Thyroid gland (tissue), 4 donors: ENCODE measurements around the gene EIF4H. TPM values are rescaled to one million over a fixed set of nuclear protein-coding genes. Genes with fewer than 3 reads are reported as not detected.
A peak's percentile ranks its signal among the peaks of the same experiment; 100 is the strongest.
"Not testable (repeated sequence)": the region's sequence is repeated elsewhere in the genome, so short reads cannot be mapped to it uniquely, and the experiment has no call there.

Experiments
- DNase-seq, 2 donors: peaks; one replicate each; pipeline ENCODE4 v3.0.0-alpha.2; 2019
- H3K27ac ChIP-seq, 3 donors: fragments of 200-600 bp; sonication (generic); 1 replicate in 2 of 3; 2 replicates in 1 of 3; pipeline ENCODE4 v1.5.1; 2016 to 2019; ENCODE audit warnings: mild to moderate bottlenecking in 1 of 3, moderate library complexity in 1 of 3
- H3K27me3 ChIP-seq: fragments of 200-600 bp; sonication (generic); one replicate; pipeline ENCODE4 v1.5.1; 2019
- H3K36me3 ChIP-seq, 2 donors: fragments of 200-600 bp; sonication (generic); one replicate each; pipeline ENCODE4 v1.5.1; 2016 to 2019
- H3K4me1 ChIP-seq, 2 donors: fragments of 200-600 bp; sonication (generic); one replicate each; pipeline ENCODE4 v1.5.1; 2017 to 2019
- H3K4me3 ChIP-seq, 3 donors: fragments of 200-600 bp; sonication (generic); replicated peaks in 1 of 3; 1 replicate in 2 of 3; 2 replicates in 1 of 3; pipeline ENCODE4 v1.5.1; 2016; ENCODE audit warnings: mild to moderate bottlenecking in 1 of 3
- H3K9me3 ChIP-seq: fragments of 200-600 bp; sonication (generic); one replicate; pipeline ENCODE4 v1.5.1; 2017
- POLR2A ChIP-seq, 2 donors: fragments of 450-650 bp; IDR thresholded peaks; one replicate each; pipeline ENCODE4 v1.6.1; 2017; ENCODE audit warnings: antibody characterized with exemption in 2 of 2, mild to moderate bottlenecking in 2 of 2, moderate library complexity in 1 of 2
- WGBS, 2 donors: methylation state at CpG; one replicate each; pipeline ENCODE4 v1.1.5; 2017; 5-methylcytosine and 5-hydroxymethylcytosine counted together
- intact Hi-C: fragments of 100-400 bp; cut with DNase I; formaldehyde crosslinking; loops from one replicate; pipeline ENCODE4 v1.15.1; 2023
- total RNA-seq, 4 donors: library from RNA; depleted of rRNA; stranded (reverse); fragments of >200 nt; gene quantifications; one replicate each; pipeline ENCODE4 v1.2.3, GENCODE V29; 2016
- TF ChIP-seq, protein P1 (sequence below), 6 experiments: fragments of 200-600 bp in 3 of 6; fragments of 450-650 bp in 3 of 6; sonication (generic) in 3 of 6; IDR thresholded peaks; one replicate each; pipeline ENCODE4 v1.5.1; 2016 to 2019; ENCODE audit warnings: antibody characterized with exemption in 6 of 6, mild to moderate bottlenecking in 2 of 6, inconsistent platforms in 1 of 6, moderate library complexity in 1 of 6

The EIF4H gene
- total RNA-seq, 4 donors from 2014 or later, result 267 to 323 (median 298) TPM

DNA sequence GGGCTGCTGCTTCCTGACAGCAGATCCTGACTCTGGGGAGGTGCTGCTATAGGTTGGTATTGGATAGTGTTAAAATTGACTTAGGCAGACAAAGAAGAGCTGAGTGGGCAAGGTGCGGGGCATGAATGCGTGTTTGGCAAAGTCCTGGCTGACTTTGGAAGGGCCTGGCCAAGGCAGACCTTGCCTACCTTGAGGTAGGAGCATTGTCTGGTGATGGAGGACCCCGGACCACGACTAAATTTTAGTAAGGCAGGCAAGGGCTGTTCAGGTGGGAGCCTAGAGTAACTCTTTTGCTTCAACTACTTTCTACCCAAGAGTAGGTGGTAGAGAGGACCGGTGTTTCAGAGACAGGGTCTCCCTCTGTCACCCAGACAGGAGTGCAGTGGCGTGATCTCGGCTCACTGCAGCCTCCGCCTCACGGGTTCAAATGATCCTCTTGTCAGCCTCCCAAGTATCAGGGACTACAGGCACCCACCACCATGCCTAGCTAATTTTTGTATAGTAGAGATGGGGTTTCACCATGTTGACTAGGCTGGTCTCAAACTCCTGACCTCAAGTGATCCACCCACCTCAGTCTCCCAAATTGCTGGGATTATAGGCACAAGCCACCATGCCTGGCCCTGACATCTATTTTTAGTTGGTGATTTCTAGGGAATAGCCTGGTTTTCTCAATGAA lies 23.4 kb downstream of the EIF4H start:
- intact Hi-C loops, result no loop called here
- Histone ChIP-seq H3K27me3 (no peaks in the 10 kb centered on the region), H3K9me3 (no peaks in the 10 kb centered on the region), H3K4me3 (no peak overlapping the region), H3K36me3 (peaks cover 36 to 39% of the 10 kb centered on the region in 2 donors), H3K27ac (no peak overlapping the region), H3K4me1 (no peaks in the 10 kb centered on the region)
- no peak for DNase-seq
- WGBS, 2 donors, result 91 to 99% methylated on average over 6 to 9 of the region's 9 CpGs
- TF ChIP-seq, protein P1, sequence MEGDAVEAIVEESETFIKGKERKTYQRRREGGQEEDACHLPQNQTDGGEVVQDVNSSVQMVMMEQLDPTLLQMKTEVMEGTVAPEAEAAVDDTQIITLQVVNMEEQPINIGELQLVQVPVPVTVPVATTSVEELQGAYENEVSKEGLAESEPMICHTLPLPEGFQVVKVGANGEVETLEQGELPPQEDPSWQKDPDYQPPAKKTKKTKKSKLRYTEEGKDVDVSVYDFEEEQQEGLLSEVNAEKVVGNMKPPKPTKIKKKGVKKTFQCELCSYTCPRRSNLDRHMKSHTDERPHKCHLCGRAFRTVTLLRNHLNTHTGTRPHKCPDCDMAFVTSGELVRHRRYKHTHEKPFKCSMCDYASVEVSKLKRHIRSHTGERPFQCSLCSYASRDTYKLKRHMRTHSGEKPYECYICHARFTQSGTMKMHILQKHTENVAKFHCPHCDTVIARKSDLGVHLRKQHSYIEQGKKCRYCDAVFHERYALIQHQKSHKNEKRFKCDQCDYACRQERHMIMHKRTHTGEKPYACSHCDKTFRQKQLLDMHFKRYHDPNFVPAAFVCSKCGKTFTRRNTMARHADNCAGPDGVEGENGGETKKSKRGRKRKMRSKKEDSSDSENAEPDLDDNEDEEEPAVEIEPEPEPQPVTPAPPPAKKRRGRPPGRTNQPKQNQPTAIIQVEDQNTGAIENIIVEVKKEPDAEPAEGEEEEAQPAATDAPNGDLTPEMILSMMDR (IDR thresholded peaks at IDR 0.05), result no peak
- TF ChIP-seq POLR2A (IDR thresholded peaks at IDR 0.05), result no peak

DNA sequence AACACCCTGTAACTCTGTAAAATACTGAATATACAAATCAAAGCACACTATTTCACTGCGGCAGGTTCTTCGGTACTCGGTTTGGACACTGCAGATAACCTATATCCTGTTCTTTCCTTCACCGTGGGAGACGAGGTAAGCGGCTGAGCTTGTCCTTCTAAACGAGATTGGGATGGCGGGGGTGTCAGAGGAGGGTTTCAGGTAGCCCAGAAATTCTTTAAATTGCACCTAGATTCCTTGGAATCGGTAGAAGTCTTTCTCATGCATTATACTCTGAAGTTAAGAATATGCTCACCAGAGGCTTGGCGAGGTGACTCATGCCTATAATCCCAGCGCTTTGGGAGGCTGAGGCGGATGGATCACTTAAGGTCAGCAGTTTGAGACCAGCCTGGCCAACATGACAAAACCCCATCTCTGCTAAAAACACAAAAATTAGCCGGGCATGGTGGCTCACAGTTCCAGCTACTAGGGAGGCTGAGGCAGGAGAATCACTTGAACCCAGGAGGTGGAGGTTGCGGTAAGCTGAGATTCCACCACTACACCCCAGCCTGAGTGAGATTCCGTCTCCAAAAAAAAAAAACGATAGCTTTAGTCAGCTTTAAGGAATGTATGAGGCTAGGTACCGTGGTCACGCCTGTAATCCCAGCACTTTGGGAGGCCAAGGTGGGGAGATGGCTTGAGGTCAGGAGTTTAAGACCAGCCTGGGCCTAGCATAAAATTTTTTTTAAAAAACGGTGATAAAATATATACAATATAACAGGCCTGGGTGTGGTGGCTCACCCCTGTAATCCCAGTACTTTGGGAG lies 25.6 kb downstream of the EIF4H start:
- Histone ChIP-seq H3K9me3 (no peaks in the 10 kb centered on the region), H3K27ac (no peak overlapping the region), H3K4me1 (no peaks in the 10 kb centered on the region), H3K4me3 (no peak overlapping the region), H3K27me3 (no peaks in the 10 kb centered on the region), H3K36me3 (peaks cover 14 to 19% of the 10 kb centered on the region in 2 donors)
- no peak for DNase-seq
- intact Hi-C loops, result loop anchor here (10.0 kb wide), 1 partner anchor 335 kb away; the partner anchor contains the start of gene TMEM270
- 82 to 84% methylated on average over 19 of the region's 19 CpGs for WGBS, 2 donors
- TF ChIP-seq, protein P1 (IDR thresholded peaks at IDR 0.05), result no peak
- no peak for TF ChIP-seq POLR2A (IDR thresholded peaks at IDR 0.05)

DNA sequence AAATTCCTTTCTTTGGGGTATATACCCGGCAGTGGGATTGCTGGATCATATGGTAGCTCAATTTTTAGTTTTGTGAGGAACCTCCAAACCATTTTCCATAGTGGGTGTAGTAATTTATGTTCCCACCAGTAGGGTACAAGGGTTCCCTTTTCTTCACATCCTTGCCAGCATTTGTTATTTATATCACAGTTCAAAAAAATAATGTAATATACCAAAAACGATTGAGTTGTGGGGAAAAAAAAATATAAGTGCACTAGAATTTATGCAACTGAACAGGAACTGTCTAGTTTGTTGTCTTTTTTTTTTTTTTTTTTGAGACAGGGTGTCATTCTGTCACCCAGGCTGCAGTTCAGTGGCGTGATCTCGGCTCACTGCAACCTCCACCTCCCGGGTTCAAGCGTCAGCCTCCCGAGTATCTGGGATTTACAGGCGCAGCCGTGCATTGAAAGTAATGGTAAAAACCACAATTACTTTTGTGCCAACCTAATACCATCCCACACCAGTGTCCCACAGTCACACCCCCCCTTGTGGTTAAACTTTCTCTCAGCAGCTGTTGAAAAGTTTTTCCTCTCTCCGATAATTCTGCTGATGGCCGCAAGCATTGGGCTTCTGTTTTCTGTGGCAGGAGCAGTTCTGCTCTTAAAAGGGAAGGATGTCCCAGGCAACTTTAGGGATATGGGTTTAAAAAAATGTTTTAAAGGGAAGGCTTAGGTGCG lies 28.8 kb downstream of the EIF4H start:
- no peak overlapping the region for H3K4me3 ChIP-seq
- TF ChIP-seq POLR2A (IDR thresholded peaks at IDR 0.05), result no peak
- TF ChIP-seq, protein P1 (IDR thresholded peaks at IDR 0.05), result peak in 2 of 6 experiments; percentile 26 to 27
- WGBS, 2 donors, result 51 to 56% methylated on average over 12 of the region's 12 CpGs
- H3K4me1 ChIP-seq, result no peaks in the 10 kb centered on the region
- no peaks in the 10 kb centered on the region for H3K27me3 ChIP-seq
- no peaks in the 10 kb centered on the region for H3K9me3 ChIP-seq
- H3K36me3 ChIP-seq, result no peaks in the 10 kb centered on the region
- H3K27ac ChIP-seq, result no peak overlapping the region
- intact Hi-C loops, result loop anchor here (10.0 kb wide), 1 partner anchor 338 kb away; the partner anchor contains the start of gene TMEM270
- DNase-seq, result peak in 1 of 2 donors; percentile 10

DNA sequence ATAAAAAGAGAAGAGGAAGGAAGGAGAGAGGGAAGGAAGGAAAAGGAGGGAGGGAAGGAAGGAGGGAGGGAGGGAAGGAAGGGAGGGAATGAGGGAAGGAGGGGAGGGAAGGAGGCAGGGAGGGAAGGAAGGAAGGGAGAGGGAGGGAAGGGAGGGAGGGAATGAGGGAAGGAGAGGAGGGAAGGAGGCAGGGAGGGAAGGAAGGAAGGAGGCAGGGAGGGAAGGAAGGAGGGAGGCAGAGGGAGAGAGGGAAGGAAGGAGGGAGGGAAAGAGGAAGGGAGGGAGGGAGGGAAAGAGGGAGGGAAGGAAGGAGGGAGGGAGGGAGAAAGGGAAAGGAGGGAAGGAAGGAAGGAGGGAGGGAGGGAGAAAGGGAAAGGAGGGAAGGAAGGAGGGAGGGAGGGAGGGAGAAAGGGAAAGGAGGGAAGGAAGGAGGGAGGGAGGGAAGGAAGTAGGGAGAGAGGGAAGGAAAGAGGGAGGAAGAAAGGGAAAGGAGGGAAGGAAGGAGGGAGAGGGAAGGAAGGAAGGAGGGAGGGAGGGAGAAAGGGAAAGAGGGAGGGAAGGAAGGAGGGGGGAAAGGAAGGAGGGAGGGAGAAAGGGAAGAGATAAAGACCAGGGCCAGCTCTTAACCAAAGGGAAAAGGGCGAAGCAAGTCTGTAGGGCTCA lies 29.9 kb downstream of the EIF4H start:
- H3K27me3 ChIP-seq, result no peaks in the 10 kb centered on the region
- H3K4me3 ChIP-seq, result no peak overlapping the region
- DNase-seq, result no peak
- intact Hi-C loops, result loop anchor here (10.0 kb wide), 1 partner anchor 339 kb away; the partner anchor contains the start of gene TMEM270
- no peaks in the 10 kb centered on the region for H3K36me3 ChIP-seq
- H3K9me3 ChIP-seq, result no peaks in the 10 kb centered on the region
- no peaks in the 10 kb centered on the region for H3K4me1 ChIP-seq
- WGBS, 2 donors, result 80 to 88% methylated on average over 1 of the region's 1 CpG
- TF ChIP-seq, protein P1 (IDR thresholded peaks at IDR 0.05), result no peak
- TF ChIP-seq POLR2A (IDR thresholded peaks at IDR 0.05), result no peak
- no peak overlapping the region for H3K27ac ChIP-seq

DNA sequence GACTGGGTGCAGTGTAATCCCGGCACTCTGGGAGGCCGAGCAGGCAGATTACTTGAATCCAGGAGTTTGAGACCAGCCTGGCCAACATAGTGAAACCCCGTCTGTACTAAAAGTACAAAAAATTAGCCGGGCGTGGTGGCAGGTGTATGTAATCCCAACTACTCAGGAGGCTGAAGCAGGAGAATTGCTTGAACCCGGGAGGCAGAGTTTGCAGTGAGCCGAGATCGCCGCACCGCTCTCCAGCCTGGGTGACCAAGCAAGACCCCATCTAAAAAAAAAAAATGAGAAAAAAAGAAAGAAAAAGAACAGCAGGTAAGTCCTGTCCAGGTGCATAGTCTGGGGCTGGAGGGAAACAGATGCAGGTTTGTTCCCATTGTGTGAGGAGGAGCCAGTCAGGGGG lies 31.9 kb downstream of the EIF4H start:
- not testable (repeated sequence) for DNase-seq, H3K36me3 ChIP-seq, H3K4me3 ChIP-seq, H3K4me1 ChIP-seq, H3K9me3 ChIP-seq, H3K27ac ChIP-seq, H3K27me3 ChIP-seq
- intact Hi-C loops, result loop anchor here (5.0 to 10.0 kb wide), 2 partner anchors 191 to 341 kb away; partner anchors contain the start of gene TMEM270
- WGBS, 2 donors, result 79% methylated on average over 10 of the region's 10 CpGs
